ENCODE results near the gene PPDPF.

DNA sequence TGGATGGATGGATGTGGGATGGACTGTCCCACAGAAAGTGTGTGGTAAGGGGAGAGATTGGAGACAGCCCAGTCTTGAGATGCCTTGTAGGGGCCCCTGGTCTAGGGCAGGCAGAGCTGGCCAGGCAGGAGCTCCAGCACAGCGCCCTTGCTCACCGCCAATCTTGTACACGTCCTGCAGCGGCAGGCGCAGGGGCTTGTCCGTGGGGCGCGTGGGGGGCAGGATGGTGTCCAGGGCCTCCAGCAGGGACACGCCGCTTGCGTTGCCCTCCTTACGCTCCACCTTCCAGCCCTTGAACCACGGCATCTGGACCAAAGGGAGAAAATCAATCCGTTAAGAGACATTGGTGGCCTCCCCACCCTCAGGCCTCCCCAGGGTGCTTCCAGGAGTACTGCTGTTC is 27.6 kb upstream of the PPDPF start:
- TF ChIP-seq, protein P1, sequence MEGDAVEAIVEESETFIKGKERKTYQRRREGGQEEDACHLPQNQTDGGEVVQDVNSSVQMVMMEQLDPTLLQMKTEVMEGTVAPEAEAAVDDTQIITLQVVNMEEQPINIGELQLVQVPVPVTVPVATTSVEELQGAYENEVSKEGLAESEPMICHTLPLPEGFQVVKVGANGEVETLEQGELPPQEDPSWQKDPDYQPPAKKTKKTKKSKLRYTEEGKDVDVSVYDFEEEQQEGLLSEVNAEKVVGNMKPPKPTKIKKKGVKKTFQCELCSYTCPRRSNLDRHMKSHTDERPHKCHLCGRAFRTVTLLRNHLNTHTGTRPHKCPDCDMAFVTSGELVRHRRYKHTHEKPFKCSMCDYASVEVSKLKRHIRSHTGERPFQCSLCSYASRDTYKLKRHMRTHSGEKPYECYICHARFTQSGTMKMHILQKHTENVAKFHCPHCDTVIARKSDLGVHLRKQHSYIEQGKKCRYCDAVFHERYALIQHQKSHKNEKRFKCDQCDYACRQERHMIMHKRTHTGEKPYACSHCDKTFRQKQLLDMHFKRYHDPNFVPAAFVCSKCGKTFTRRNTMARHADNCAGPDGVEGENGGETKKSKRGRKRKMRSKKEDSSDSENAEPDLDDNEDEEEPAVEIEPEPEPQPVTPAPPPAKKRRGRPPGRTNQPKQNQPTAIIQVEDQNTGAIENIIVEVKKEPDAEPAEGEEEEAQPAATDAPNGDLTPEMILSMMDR (IDR thresholded peaks at IDR 0.05; ENCODE audit: insufficient read depth, low read depth, low read length), result no peak
- no peak for TF ChIP-seq EZH2 (IDR thresholded peaks at IDR 0.05; ENCODE audit: insufficient read depth, low read length)

Measured in astrocyte (in vitro differentiated cells and primary cell).